ENCODE data around the gene RIMBP2.

RIMBP2 gene

DNA sequence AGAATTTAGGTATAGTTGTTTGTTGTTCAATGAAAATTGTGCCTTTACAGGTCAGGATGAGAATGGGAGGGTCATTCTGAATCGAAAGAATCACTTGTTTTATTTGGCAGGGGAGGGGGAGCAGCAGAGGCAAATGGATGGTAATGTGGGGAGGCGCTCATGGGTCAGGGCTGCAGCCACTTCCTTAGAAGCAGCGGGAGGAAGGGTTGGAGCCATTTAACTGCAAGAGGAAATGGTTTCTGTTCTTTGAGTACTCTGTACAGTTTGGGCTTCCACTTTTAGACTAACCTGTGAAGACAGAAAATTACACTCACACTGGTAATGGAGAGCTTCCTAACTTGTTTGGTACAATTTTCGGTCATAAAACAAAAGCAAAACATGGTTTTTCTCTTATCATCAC, 321.2 kb downstream of the RIMBP2 start:
- ChIA-PET CTCF (no interaction called here), POLR2A (no interaction called here)
- H3K4me3 ChIP-seq (ENCODE audit: low read depth, low read length): no peak overlapping the region
- H3K36me3 ChIP-seq (ENCODE audit: control insufficient read depth in 2 of 2, insufficient read depth in 1 of 2, low read length in 2 of 2): no peaks in the 10 kb centered on the region
- no peak for TF ChIP-seq ZNF785 (tag by site-specific recombination; IDR thresholded peaks at IDR 0.05)
- TF ChIP-seq ZNF510 (tag by site-specific recombination; IDR thresholded peaks at IDR 0.05; ENCODE audit: insufficient replicate concordance): no peak
- TF ChIP-seq ZNF114 (tag by site-specific recombination; IDR thresholded peaks at IDR 0.05): no peak
- TF ChIP-seq SETDB1 (IDR thresholded peaks at IDR 0.05; ENCODE audit: insufficient read length, low read length): no peak
- TF ChIP-seq, protein P1, sequence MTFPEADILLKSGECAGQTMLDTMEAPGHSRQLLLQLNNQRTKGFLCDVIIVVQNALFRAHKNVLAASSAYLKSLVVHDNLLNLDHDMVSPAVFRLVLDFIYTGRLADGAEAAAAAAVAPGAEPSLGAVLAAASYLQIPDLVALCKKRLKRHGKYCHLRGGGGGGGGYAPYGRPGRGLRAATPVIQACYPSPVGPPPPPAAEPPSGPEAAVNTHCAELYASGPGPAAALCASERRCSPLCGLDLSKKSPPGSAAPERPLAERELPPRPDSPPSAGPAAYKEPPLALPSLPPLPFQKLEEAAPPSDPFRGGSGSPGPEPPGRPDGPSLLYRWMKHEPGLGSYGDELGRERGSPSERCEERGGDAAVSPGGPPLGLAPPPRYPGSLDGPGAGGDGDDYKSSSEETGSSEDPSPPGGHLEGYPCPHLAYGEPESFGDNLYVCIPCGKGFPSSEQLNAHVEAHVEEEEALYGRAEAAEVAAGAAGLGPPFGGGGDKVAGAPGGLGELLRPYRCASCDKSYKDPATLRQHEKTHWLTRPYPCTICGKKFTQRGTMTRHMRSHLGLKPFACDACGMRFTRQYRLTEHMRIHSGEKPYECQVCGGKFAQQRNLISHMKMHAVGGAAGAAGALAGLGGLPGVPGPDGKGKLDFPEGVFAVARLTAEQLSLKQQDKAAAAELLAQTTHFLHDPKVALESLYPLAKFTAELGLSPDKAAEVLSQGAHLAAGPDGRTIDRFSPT (tag by site-specific recombination; IDR thresholded peaks at IDR 0.05): no peak
- TF ChIP-seq ZNF184 (tag by site-specific recombination; IDR thresholded peaks at IDR 0.05): no peak
- no peak for TF ChIP-seq ZNF132 (tag by site-specific recombination; IDR thresholded peaks at IDR 0.05; ENCODE audit: borderline replicate concordance)
- TF ChIP-seq, protein P2, sequence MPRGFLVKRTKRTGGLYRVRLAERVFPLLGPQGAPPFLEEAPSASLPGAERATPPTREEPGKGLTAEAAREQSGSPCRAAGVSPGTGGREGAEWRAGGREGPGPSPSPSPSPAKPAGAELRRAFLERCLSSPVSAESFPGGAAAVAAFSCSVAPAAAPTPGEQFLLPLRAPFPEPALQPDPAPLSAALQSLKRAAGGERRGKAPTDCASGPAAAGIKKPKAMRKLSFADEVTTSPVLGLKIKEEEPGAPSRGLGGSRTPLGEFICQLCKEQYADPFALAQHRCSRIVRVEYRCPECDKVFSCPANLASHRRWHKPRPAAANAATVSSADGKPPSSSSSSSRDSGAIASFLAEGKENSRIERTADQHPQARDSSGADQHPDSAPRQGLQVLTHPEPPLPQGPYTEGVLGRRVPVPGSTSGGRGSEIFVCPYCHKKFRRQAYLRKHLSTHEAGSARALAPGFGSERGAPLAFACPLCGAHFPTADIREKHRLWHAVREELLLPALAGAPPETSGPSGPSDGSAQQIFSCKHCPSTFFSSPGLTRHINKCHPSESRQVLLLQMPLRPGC (tag by site-specific recombination; IDR thresholded peaks at IDR 0.05): no peak
- no peak for TF ChIP-seq ZNF600 (tag by site-specific recombination; IDR thresholded peaks at IDR 0.05)
- TF ChIP-seq ZBTB7A (tag by site-specific recombination; IDR thresholded peaks at IDR 0.05; ENCODE audit: low read depth): no peak
- TF ChIP-seq, protein P3, sequence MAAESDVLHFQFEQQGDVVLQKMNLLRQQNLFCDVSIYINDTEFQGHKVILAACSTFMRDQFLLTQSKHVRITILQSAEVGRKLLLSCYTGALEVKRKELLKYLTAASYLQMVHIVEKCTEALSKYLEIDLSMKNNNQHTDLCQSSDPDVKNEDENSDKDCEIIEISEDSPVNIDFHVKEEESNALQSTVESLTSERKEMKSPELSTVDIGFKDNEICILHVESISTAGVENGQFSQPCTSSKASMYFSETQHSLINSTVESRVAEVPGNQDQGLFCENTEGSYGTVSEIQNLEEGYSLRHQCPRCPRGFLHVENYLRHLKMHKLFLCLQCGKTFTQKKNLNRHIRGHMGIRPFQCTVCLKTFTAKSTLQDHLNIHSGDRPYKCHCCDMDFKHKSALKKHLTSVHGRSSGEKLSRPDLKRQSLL (tag by site-specific recombination; IDR thresholded peaks at IDR 0.05): no peak
- TF ChIP-seq, protein P4, sequence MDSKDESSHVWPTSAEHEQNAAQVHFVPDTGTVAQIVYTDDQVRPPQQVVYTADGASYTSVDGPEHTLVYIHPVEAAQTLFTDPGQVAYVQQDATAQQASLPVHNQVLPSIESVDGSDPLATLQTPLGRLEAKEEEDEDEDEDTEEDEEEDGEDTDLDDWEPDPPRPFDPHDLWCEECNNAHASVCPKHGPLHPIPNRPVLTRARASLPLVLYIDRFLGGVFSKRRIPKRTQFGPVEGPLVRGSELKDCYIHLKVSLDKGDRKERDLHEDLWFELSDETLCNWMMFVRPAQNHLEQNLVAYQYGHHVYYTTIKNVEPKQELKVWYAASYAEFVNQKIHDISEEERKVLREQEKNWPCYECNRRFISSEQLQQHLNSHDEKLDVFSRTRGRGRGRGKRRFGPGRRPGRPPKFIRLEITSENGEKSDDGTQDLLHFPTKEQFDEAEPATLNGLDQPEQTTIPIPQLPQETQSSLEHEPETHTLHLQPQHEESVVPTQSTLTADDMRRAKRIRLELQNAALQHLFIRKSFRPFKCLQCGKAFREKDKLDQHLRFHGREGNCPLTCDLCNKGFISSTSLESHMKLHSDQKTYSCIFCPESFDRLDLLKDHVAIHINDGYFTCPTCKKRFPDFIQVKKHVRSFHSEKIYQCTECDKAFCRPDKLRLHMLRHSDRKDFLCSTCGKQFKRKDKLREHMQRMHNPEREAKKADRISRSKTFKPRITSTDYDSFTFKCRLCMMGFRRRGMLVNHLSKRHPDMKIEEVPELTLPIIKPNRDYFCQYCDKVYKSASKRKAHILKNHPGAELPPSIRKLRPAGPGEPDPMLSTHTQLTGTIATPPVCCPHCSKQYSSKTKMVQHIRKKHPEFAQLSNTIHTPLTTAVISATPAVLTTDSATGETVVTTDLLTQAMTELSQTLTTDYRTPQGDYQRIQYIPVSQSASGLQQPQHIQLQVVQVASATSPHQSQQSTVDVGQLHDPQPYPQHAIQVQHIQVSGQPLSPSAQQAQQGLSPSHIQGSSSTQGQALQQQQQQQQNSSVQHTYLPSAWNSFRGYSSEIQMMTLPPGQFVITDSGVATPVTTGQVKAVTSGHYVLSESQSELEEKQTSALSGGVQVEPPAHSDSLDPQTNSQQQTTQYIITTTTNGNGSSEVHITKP (tag by site-specific recombination; IDR thresholded peaks at IDR 0.05): no peak
- no peak for TF ChIP-seq ZNF664 (tag by site-specific recombination; IDR thresholded peaks at IDR 0.05)
- no peak for TF ChIP-seq GLIS1 (tag by site-specific recombination; IDR thresholded peaks at IDR 0.05)
- TF ChIP-seq TCF7L2 (IDR thresholded peaks at IDR 0.05; ENCODE audit: borderline replicate concordance, low read depth, low read length): no peak
- no peak for TF ChIP-seq ZNF292 (tag by site-specific recombination; IDR thresholded peaks at IDR 0.05; ENCODE audit: borderline replicate concordance, low read depth)
- TF ChIP-seq TRIM28 (IDR thresholded peaks at IDR 0.05; ENCODE audit: borderline replicate concordance, low read length): no peak
- no peak for TF ChIP-seq ZNF529 (tag by site-specific recombination; IDR thresholded peaks at IDR 0.05; ENCODE audit: insufficient replicate concordance)
- no peak for TF ChIP-seq ZNF548 (tag by site-specific recombination; IDR thresholded peaks at IDR 0.05)
- TF ChIP-seq ZNF629 (tag by site-specific recombination; IDR thresholded peaks at IDR 0.05): no peak
- H3K9me3 ChIP-seq (ENCODE audit: control insufficient read depth, insufficient read depth, low read depth, low read length): no peaks in the 10 kb centered on the region
- H3K4me1 ChIP-seq (ENCODE audit: control insufficient read depth, insufficient read depth, low read length): no peaks in the 10 kb centered on the region
- H3K27ac ChIP-seq (ENCODE audit: extremely low read depth, low read depth, low read length): no peak overlapping the region

Measured in HEK293 (cell line).